Retinal pigment epithelial cell (primary cell): Measurements from ENCODE around the gene MRPS6.

Experiments
- DNase-seq: peaks from one replicate; pipeline ENCODE4 v3.0.0-alpha.2; 2010; ENCODE audit warnings: low read depth
- H3K4me3 ChIP-seq: 2 replicates; pipeline ENCODE4 v1.5.1; 2011; ENCODE audit warnings: mild to moderate bottlenecking, low read length, control low read depth, moderate library complexity
- TF ChIP-seq, protein P1 (sequence below): conservative IDR thresholded peaks from 2 replicates; pipeline ENCODE4 v1.5.1; 2011; ENCODE audit warnings: low read depth, low read length, control low read depth, inconsistent platforms

The MRPS6 gene

DNA sequence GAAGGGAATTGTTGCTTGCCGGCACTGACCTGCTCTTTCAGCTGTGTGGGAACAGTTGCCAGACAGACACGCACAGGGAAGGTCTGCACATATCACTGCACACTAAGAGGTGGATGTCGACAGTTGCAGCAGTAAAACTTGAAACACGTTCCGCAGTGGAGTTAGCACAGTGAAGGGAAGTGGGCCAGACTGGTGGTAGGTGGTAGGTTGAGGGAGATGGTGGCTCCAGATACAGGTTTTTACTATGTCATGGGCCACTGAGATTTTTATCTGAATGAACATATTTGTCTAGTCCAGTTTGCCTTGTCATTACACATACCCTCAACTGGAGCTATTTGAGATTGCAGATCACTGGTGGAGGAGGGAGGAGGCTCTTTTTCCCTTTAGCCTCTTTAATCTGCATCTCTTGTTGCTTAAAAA lies 13.5 kb downstream of the MRPS6 start:
- H3K4me3 ChIP-seq: no peak overlapping the region
- TF ChIP-seq, protein P1, sequence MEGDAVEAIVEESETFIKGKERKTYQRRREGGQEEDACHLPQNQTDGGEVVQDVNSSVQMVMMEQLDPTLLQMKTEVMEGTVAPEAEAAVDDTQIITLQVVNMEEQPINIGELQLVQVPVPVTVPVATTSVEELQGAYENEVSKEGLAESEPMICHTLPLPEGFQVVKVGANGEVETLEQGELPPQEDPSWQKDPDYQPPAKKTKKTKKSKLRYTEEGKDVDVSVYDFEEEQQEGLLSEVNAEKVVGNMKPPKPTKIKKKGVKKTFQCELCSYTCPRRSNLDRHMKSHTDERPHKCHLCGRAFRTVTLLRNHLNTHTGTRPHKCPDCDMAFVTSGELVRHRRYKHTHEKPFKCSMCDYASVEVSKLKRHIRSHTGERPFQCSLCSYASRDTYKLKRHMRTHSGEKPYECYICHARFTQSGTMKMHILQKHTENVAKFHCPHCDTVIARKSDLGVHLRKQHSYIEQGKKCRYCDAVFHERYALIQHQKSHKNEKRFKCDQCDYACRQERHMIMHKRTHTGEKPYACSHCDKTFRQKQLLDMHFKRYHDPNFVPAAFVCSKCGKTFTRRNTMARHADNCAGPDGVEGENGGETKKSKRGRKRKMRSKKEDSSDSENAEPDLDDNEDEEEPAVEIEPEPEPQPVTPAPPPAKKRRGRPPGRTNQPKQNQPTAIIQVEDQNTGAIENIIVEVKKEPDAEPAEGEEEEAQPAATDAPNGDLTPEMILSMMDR: no peak
- DNase-seq: no peak

DNA sequence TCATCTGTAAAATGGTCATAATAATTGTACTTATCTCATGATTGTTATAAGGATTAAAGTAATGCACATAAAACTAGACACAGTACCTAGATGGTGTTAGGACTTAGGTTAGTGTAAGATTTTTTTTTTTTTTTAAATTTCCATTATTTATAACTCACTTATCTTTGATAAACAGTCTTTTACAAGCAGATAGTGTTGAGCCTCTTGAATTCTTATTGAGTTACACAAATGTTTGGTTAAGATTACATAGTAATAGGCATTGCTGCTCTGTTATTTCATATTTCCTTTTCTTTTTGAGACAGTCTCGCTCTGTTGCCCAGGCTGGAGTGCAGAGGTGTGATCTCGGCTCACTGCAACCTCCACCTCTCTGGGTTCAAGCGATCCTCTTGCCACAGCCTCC lies 15.4 kb downstream of the MRPS6 start:
- no peak overlapping the region for H3K4me3 ChIP-seq
- no peak for DNase-seq
- TF ChIP-seq, protein P1: no peak

DNA sequence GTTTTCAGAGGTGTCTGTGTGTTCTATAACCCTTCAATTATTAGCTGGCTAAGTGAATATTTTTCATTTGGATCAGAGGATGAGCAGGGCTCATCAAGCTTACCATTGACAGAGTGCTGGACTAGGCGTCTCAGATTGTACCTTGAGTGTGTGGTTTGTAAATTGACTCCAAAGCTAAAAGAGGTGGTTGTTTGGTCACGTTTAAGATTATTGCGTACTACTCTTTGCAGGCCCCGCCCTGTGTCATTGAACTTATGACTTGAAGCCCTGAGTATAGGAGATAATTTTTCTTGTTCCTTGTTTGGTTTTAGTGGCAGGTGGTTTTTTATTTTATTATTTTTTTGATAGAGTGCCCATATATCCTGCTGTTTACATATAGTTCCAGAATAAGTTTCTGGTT lies 17.7 kb downstream of the MRPS6 start:
- no peak for DNase-seq
- H3K4me3 ChIP-seq: no peak overlapping the region
- TF ChIP-seq, protein P1: no peak

DNA sequence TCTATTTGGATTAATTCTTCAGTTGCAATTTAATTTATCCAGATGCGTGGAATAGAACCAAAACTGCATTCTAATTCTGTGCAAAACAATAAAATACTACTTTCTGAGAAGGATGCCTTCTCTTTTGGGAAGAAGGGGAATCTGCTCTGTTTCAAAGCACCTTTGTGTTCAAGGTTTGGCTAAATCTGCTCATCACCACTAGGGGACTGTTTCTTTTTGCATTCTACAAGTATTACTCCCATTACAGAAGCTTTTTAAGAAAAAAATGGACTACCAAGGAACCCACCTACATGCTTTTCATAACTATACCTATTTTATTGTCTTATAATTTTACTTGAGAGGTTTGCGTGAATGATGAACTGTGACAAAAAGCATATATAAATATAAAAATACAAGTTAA lies 18.2 kb downstream of the MRPS6 start:
- H3K4me3 ChIP-seq: no peak overlapping the region
- DNase-seq: no peak
- TF ChIP-seq, protein P1: peak; percentile 53

DNA sequence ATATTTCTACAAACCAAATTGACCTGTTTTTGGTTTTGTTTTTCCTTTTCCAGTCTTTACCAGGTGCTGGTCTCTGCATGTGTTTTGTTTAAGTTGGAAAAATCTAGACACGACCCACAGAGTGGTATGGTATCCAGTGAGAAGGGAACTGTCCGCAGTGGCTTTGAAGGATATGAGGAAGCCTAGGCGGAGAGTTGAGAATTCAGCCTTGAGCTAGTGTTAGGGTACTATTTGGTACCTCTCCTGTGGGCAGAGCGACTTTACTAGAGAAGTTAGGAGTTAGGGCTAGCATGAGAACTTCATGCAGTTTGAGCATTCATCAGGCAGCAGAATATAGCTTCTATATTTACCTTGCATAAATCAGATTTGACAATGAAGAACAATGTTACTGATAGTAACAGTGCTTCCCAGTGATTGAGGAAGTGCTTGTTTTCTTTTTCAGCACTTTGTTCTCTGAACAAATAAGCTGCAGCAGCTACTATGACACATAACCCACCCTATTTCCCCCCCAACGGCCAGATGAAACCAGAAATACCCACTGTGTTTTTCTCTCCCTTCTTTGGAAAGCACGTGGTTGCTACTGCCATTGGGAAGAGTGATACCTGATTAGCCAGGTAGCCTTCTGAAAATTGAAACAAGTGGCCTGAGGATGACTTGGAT lies 19.0 kb downstream of the MRPS6 start:
- DNase-seq: no peak
- no peak overlapping the region for H3K4me3 ChIP-seq
- TF ChIP-seq, protein P1: no peak

DNA sequence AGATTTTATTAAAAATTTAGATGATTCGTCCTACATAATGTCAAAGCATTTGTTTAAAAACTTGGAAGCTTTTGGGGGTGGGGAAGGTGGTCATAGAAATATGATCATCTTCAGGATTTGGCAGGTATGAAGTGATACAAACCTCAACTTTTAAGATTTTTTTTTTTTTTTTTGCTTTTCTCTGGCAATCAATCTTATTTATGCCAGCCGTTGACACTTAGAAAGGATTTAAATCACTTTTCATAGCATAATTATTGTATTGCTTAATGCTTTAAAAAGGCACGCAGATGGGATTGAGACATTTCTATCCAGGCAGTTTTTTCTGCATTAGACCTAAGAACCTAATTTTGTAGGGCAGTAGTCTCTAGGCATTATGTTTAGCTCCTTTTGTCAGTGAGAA lies 19.7 kb downstream of the MRPS6 start:
- TF ChIP-seq, protein P1: no peak
- DNase-seq: no peak
- H3K4me3 ChIP-seq: no peak overlapping the region

DNA sequence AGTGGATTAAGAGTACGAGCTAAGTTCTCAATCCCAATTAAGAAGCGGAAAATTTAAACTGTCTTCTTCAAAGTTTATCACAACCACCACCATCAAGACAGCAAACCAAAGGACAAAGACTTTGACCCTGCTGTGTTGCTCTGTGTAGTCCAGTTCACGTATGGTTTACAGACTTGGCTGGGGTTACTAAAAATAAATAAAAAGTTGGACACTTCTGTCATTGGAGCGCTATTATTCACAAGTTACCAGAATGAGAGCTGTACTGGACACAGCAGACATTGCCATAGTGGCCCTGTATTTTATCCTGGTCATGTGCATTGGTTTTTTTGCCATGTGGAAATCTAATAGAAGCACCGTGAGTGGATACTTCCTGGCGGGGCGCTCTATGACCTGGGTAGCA lies 21.6 kb downstream of the MRPS6 start:
- H3K4me3 ChIP-seq: no peak overlapping the region
- TF ChIP-seq, protein P1: no peak
- DNase-seq: no peak
